Embryonic facial prominence (tissue), 1 donor: ENCODE results near the gene BNIP1.

Experiments
- DNase-seq: peaks from one replicate; pipeline ENCODE4 v3.0.0-alpha.2; 2016; ENCODE audit errors: extremely low spot score

BNIP1 gene

GRCh38 chr5:173211284-173211683 lies 67.0 kb downstream of the BNIP1 start:
- no peak for DNase-seq

GRCh38 chr5:173213236-173213933 lies 69.1 kb downstream of the BNIP1 start:
- no peak for DNase-seq
